OCI-LY3 (cell line): ENCODE results near the gene RBBP4.

Experiments used
- H2AFZ ChIP-seq: fragments of 200-600, 300-600 bp; shearing (Covaris generic); 2 replicates; pipeline ENCODE4 v1.6.0; 2014; ENCODE audit warnings: antibody characterized with exemption, low read depth, low read length
- H3K27ac ChIP-seq: fragments of 200-600, 300-600 bp; sonication (generic); 2 replicates; pipeline ENCODE4 v1.5.1; 2014; ENCODE audit warnings: mild to moderate bottlenecking, low read length, moderate library complexity, mixed read lengths
- H3K27me3 ChIP-seq: fragments of 200-600, 300-600 bp; sonication (generic); 2 replicates; pipeline ENCODE4 v1.6.1; 2014; ENCODE audit warnings: low read depth, low read length, mixed read lengths
- H3K36me3 ChIP-seq: fragments of 200-600, 300-600 bp; sonication (generic); replicated peaks from 2 replicates; pipeline ENCODE3; 2014; ENCODE audit warnings: low read depth, low read length, mixed read lengths
- H3K4me1 ChIP-seq: fragments of 300-600, 200-600 bp; sonication (generic); 2 replicates; pipeline ENCODE4 v1.6.1; 2014; ENCODE audit warnings: low read length, mixed read lengths
- H3K4me2 ChIP-seq: fragments of 200-600, 300-600 bp; sonication (generic); 2 replicates; pipeline ENCODE4 v1.6.1; 2014; ENCODE audit warnings: low read length, mixed read lengths
- H3K4me3 ChIP-seq: fragments of 300-600, 200-600 bp; sonication (generic); 2 replicates; pipeline ENCODE4 v1.5.1; 2014; ENCODE audit warnings: antibody characterized with exemption, mild to moderate bottlenecking, low read length, moderate library complexity
- H3K79me2 ChIP-seq: fragments of 300-600, 200-600 bp; shearing (Covaris generic); 2 replicates; pipeline ENCODE4 v1.6.1; 2014; ENCODE audit warnings: mild to moderate bottlenecking, low read length, mixed read lengths
- H3K9ac ChIP-seq: fragments of 300-600, 200-600 bp; shearing (Covaris generic); 2 replicates; pipeline ENCODE4 v1.6.0; 2014; ENCODE audit warnings: mild to moderate bottlenecking, low read length, moderate library complexity
- H3K9me3 ChIP-seq: fragments of 200-600, 300-600 bp; shearing (Covaris generic); 2 replicates; pipeline ENCODE4 v1.6.1; 2014; ENCODE audit warnings: low read length, mixed read lengths; ENCODE audit not compliant: insufficient read depth
- H4K20me1 ChIP-seq: fragments of 200-600, 300-600 bp; sonication (generic); 2 replicates; pipeline ENCODE4 v1.6.1; 2016; ENCODE audit warnings: low read length, mixed read lengths; ENCODE audit not compliant: insufficient read depth
- EZH2phosphoT487 ChIP-seq: fragments of 200-600 bp; shearing (Covaris generic); IDR thresholded peaks from 2 replicates; pipeline ENCODE4 v1.6.1; 2018; ENCODE audit warnings: antibody characterized with exemption, mixed run types, low read depth
- TF ChIP-seq, protein P1 (sequence below): fragments of 200-600, 300-600 bp; sonication (generic); IDR thresholded peaks from 2 replicates; pipeline ENCODE4 v1.5.1; 2014; ENCODE audit warnings: antibody characterized with exemption, low read length, low read depth

The RBBP4 gene

GRCh38 chr1:32728413-32729077 is 77.5 kb downstream of the RBBP4 start:
- Histone ChIP-seq H3K9ac (no peak overlapping the region), H3K27me3 (no peaks in the 10 kb centered on the region), H2AFZ (no peak overlapping the region), H3K9me3 (no peaks in the 10 kb centered on the region), H3K4me3 (no peak overlapping the region), H3K36me3 (no peaks in the 10 kb centered on the region), H3K4me2 (no peak overlapping the region), H3K4me1 (no peaks in the 10 kb centered on the region), H3K79me2 (no peaks in the 10 kb centered on the region), H4K20me1 (no peaks in the 10 kb centered on the region), H3K27ac (no peak overlapping the region)
- TF ChIP-seq EZH2phosphoT487 = no peak
- TF ChIP-seq, protein P1, sequence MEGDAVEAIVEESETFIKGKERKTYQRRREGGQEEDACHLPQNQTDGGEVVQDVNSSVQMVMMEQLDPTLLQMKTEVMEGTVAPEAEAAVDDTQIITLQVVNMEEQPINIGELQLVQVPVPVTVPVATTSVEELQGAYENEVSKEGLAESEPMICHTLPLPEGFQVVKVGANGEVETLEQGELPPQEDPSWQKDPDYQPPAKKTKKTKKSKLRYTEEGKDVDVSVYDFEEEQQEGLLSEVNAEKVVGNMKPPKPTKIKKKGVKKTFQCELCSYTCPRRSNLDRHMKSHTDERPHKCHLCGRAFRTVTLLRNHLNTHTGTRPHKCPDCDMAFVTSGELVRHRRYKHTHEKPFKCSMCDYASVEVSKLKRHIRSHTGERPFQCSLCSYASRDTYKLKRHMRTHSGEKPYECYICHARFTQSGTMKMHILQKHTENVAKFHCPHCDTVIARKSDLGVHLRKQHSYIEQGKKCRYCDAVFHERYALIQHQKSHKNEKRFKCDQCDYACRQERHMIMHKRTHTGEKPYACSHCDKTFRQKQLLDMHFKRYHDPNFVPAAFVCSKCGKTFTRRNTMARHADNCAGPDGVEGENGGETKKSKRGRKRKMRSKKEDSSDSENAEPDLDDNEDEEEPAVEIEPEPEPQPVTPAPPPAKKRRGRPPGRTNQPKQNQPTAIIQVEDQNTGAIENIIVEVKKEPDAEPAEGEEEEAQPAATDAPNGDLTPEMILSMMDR = no peak

- TF ChIP-seq, protein P1 = no peak
- Histone ChIP-seq H3K27me3 (no peaks in the 10 kb centered on the region), H3K4me3 (no peak overlapping the region), H2AFZ (no peak overlapping the region), H4K20me1 (no peaks in the 10 kb centered on the region), H3K4me1 (no peaks in the 10 kb centered on the region), H3K79me2 (no peaks in the 10 kb centered on the region), H3K9me3 (no peaks in the 10 kb centered on the region), H3K4me2 (no peak overlapping the region), H3K9ac (no peak overlapping the region), H3K36me3 (no peaks in the 10 kb centered on the region), H3K27ac (no peak overlapping the region)
Measured at GRCh38 chr1:32729254-32730046, 78.4 kb downstream of the RBBP4 start.

DNA sequence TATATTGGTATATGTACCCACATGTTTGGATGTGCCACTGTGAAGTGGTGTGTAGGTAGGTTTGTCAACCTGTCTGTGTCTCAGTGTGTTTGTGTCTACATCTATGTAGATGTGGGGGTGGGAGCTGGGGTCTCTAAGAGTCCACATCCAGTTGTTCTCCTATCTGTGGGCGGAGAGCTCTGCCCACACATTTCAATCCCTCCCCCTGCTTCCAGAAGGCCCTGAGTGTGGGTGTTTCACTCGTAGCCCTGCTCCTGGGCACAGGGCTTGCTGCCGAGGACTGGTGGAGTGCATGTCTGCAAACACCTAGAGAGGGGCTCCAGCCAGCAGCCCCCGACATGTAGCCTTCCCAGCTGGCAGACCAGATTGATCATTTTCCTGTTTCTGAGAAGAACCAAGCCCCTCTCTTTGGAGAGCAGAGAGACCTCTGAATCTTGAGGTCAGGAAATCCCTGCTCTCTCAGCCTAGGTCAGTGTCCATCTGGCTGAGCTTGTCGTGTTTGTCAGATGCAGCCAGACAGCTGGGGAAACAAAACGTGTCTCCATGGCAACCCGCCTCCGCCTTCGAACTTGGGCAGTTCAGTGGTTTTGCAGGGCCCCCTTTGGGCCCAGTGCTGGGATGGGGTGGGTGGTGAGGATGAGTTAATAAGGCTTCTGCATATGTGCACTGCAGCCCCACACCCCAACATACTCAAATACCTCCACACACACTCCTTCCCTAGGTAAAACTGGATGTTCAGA is 82.7 kb downstream of the RBBP4 start:
- Histone ChIP-seq H3K4me3 (no peak overlapping the region), H3K9ac (no peak overlapping the region), H3K27ac (no peak overlapping the region)

More for the DNA sequence above, 82.7 kb downstream of the RBBP4 start:
- Histone ChIP-seq H4K20me1 (no peaks in the 10 kb centered on the region), H2AFZ (no peak overlapping the region), H3K36me3 (no peaks in the 10 kb centered on the region), H3K9me3 (no peaks in the 10 kb centered on the region), H3K27me3 (no peaks in the 10 kb centered on the region), H3K79me2 (no peaks in the 10 kb centered on the region), H3K4me2 (no peak overlapping the region), H3K4me1 (no peaks in the 10 kb centered on the region)
- TF ChIP-seq, protein P1 = no peak
- no peak for TF ChIP-seq EZH2phosphoT487
